Trophoblast cell (in vitro differentiated cells and primary cell): ENCODE data around the gene FRRS1L.

ENCODE experiments used
- DNase-seq, 2 donors: peaks; one replicate each; pipeline ENCODE4 v3.0.0-alpha.2; 2016
- H2AFZ ChIP-seq: 2 replicates; pipeline ENCODE4 v1.6.1; 2013; ENCODE audit warnings: low read length, moderate library complexity, mild to moderate bottlenecking; ENCODE audit not compliant: insufficient read depth, poor library complexity
- H2AK5ac ChIP-seq: 2 replicates; pipeline ENCODE4 v1.6.1; 2013; ENCODE audit warnings: mild to moderate bottlenecking, low read length
- H2BK120ac ChIP-seq: 2 replicates; pipeline ENCODE4 v1.6.1; 2013; ENCODE audit warnings: low read length, mild to moderate bottlenecking, moderate library complexity; ENCODE audit not compliant: insufficient read depth, poor library complexity
- H2BK12ac ChIP-seq: 2 replicates; pipeline ENCODE4 v1.6.1; 2013; ENCODE audit warnings: mild to moderate bottlenecking, low read length, moderate library complexity
- H2BK5ac ChIP-seq: 2 replicates; pipeline ENCODE4 v1.6.1; 2013; ENCODE audit warnings: low read length, low read depth, moderate library complexity, mild to moderate bottlenecking; ENCODE audit not compliant: poor library complexity
- H3K14ac ChIP-seq: 2 replicates; pipeline ENCODE4 v1.6.1; 2013; ENCODE audit warnings: mild to moderate bottlenecking, low read length
- H3K18ac ChIP-seq: 2 replicates; pipeline ENCODE4 v1.6.1; 2013; ENCODE audit warnings: mild to moderate bottlenecking, low read length
- H3K23ac ChIP-seq: 2 replicates; pipeline ENCODE4 v1.6.1; 2013; ENCODE audit warnings: low read length
- H3K27ac ChIP-seq: 2 replicates; pipeline ENCODE4 v1.5.1; 2013; ENCODE audit warnings: low read depth, mild to moderate bottlenecking, inconsistent platforms, low read length, moderate library complexity
- H3K27me3 ChIP-seq: 2 replicates; pipeline ENCODE4 v1.6.1; 2013; ENCODE audit warnings: inconsistent platforms, mild to moderate bottlenecking, low read length, moderate library complexity; ENCODE audit not compliant: insufficient read depth
- H3K36me3 ChIP-seq, 2 experiments: 1 replicate in 1 of 2; 2 replicates in 1 of 2; pipeline ENCODE4 v1.6.1; 2013; ENCODE audit warnings: low read length in 2 of 2, mild to moderate bottlenecking in 2 of 2, moderate library complexity in 1 of 2; ENCODE audit not compliant: insufficient read depth in 2 of 2, control insufficient read depth in 1 of 2
- H3K4ac ChIP-seq: 2 replicates; pipeline ENCODE4 v1.6.1; 2013; ENCODE audit warnings: low read depth, mild to moderate bottlenecking, low read length, moderate library complexity
- H3K4me1 ChIP-seq, 2 experiments: 1 replicate in 1 of 2; 2 replicates in 1 of 2; pipeline ENCODE4 v1.6.1; 2013; ENCODE audit warnings: low read length in 2 of 2, mild to moderate bottlenecking in 2 of 2, moderate library complexity in 1 of 2; ENCODE audit not compliant: insufficient read depth in 2 of 2, control insufficient read depth in 1 of 2
- H3K4me2 ChIP-seq: 2 replicates; pipeline ENCODE4 v1.6.1; 2013; ENCODE audit warnings: inconsistent platforms, mild to moderate bottlenecking, low read length, moderate library complexity
- H3K4me3 ChIP-seq: 2 replicates; pipeline ENCODE4 v1.5.1; 2013; ENCODE audit warnings: mild to moderate bottlenecking, low read depth, low read length, inconsistent platforms
- H3K79me1 ChIP-seq: one replicate; pipeline ENCODE4 v1.6.1; 2013; ENCODE audit warnings: low read length
- H3K79me2 ChIP-seq: 2 replicates; pipeline ENCODE4 v1.6.1; 2013; ENCODE audit warnings: low read length, mild to moderate bottlenecking; ENCODE audit not compliant: control insufficient read depth, insufficient read depth, poor library complexity
- H3K9ac ChIP-seq: 2 replicates; pipeline ENCODE4 v1.6.1; 2013; ENCODE audit warnings: mild to moderate bottlenecking, low read length
- H3K9me3 ChIP-seq: 2 replicates; pipeline ENCODE4 v1.6.1; 2013; ENCODE audit warnings: low read depth, mild to moderate bottlenecking, control low read depth, inconsistent platforms, low read length; ENCODE audit not compliant: insufficient read depth
- H4K12ac ChIP-seq: 2 replicates; pipeline ENCODE4 v1.6.1; 2013; ENCODE audit warnings: low read depth, mild to moderate bottlenecking, low read length, moderate library complexity
- H4K8ac ChIP-seq: 2 replicates; pipeline ENCODE4 v1.6.1; 2013; ENCODE audit warnings: low read depth, mild to moderate bottlenecking, low read length, moderate library complexity
- H4K91ac ChIP-seq: one replicate; pipeline ENCODE4 v1.6.1; 2013; ENCODE audit warnings: low read depth, mild to moderate bottlenecking, low read length, moderate library complexity
- WGBS: extraction: QIAGEN DNeasy Blood & Tissue Kit; methylation state at CpG from one replicate; pipeline ENCODE4 v1.1.7; 2013; ENCODE audit warnings: missing lambda C conversion rate; ENCODE audit not compliant: insufficient read length, insufficient coverage; ENCODE audit errors: extremely low coverage; 5-methylcytosine and 5-hydroxymethylcytosine counted together

Gene FRRS1L

DNA sequence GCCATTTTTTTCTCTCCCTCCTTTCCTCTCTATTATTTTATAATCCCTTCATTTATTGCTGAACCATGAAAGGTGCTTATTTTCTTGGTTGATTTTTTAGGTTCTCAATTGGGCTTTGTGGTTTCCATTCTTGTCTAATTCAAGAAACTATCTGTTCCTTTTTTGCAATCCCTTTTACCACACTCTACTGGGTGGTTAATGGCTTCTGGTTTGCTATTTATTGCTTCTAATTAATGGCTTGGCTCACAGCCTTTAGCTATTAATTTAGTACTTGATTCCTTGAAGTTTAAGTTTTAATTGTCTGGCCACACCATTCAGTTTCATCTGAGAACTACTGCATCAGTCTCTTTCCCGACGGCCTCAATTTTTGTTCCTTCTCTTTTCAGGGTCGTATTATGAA lies 5.6 kb downstream of the FRRS1L start:
- no peak overlapping the region for H2AFZ ChIP-seq
- H2BK120ac ChIP-seq = no peak overlapping the region
- no peak overlapping the region for H3K23ac ChIP-seq
- no peak overlapping the region for H2BK5ac ChIP-seq
- no peak overlapping the region for H4K12ac ChIP-seq
- H3K4me2 ChIP-seq = no peak overlapping the region
- no peaks in the 10 kb centered on the region for H3K36me3 ChIP-seq
- H3K4me1 ChIP-seq = no peaks in the 10 kb centered on the region
- no peak for DNase-seq
- H3K27ac ChIP-seq = no peak overlapping the region
- H3K79me1 ChIP-seq = no peaks in the 10 kb centered on the region
- no peak overlapping the region for H2BK12ac ChIP-seq
- peaks cover 12% of the 10 kb centered on the region for H3K27me3 ChIP-seq
- no peak overlapping the region for H3K4me3 ChIP-seq
- no peak overlapping the region for H3K9ac ChIP-seq
- no peak overlapping the region for H4K8ac ChIP-seq
- WGBS = no CpG with 5 or more reads among the region's 3 CpGs
- no peak overlapping the region for H3K18ac ChIP-seq
- no peak overlapping the region for H2AK5ac ChIP-seq
- H3K9me3 ChIP-seq = no peaks in the 10 kb centered on the region
- no peak overlapping the region for H3K14ac ChIP-seq
- no peak overlapping the region for H4K91ac ChIP-seq
- no peaks in the 10 kb centered on the region for H3K79me2 ChIP-seq
- no peak overlapping the region for H3K4ac ChIP-seq

DNA sequence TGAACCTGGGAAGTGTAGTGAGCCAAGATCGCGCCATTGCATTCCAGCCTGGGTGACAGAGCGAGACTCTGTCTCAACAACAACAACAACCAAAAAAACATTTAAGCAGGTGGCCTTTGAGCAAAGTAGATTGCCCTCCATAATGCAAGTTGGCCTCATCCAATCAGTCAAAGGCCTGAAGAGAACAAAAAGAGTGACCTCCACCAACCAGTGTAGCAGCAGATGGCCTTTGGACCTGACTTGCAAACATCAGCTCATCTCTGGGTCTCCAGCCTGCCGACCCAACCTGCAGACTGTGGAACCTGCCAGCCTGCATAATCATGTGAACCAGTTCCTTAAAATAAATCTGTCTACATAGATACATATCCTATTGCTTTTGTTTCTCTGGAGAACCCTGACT lies 7.5 kb downstream of the FRRS1L start:
- H3K9me3 ChIP-seq = no peaks in the 10 kb centered on the region
- no peak overlapping the region for H3K9ac ChIP-seq
- H4K8ac ChIP-seq = no peak overlapping the region
- H2BK5ac ChIP-seq = no peak overlapping the region
- H3K27ac ChIP-seq = no peak overlapping the region
- H3K79me1 ChIP-seq = no peaks in the 10 kb centered on the region
- no peak overlapping the region for H4K91ac ChIP-seq
- H2AK5ac ChIP-seq = no peak overlapping the region
- no peak overlapping the region for H3K4me2 ChIP-seq
- H3K18ac ChIP-seq = no peak overlapping the region
- peaks cover 4% of the 10 kb centered on the region for H3K27me3 ChIP-seq
- H3K23ac ChIP-seq = no peak overlapping the region
- no peak overlapping the region for H3K4ac ChIP-seq
- H2AFZ ChIP-seq = no peak overlapping the region
- H3K4me3 ChIP-seq = no peak overlapping the region
- no peak overlapping the region for H2BK120ac ChIP-seq
- H3K14ac ChIP-seq = no peak overlapping the region
- WGBS = no CpG with 5 or more reads among the region's 4 CpGs
- H3K4me1 ChIP-seq = no peaks in the 10 kb centered on the region
- no peak for DNase-seq
- H2BK12ac ChIP-seq = no peak overlapping the region
- H3K79me2 ChIP-seq = no peaks in the 10 kb centered on the region
- no peaks in the 10 kb centered on the region for H3K36me3 ChIP-seq
- no peak overlapping the region for H4K12ac ChIP-seq

DNA sequence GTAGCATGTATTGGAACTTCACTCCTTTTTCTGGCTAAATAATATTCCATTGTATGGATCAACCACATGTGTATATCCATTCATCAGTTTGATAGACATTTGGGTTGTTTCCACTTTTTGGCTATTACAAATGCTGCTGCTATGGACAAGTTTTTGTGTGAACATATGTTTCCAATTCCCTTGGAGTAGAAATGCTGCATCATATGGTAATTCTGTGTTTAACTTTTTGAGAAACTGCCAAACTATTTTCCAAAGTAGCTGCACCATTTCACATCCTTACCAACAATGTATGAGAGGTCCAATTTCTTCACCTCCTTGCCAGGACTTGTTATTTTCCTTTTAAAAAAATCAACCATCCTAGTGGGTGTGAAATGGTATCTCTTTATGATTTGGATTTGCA lies 8.4 kb downstream of the FRRS1L start:
- no peak for DNase-seq
- H3K9ac ChIP-seq = no peak overlapping the region
- no peak overlapping the region for H3K4ac ChIP-seq
- H4K12ac ChIP-seq = no peak overlapping the region
- H3K36me3 ChIP-seq = no peaks in the 10 kb centered on the region
- H2BK120ac ChIP-seq = no peak overlapping the region
- no peaks in the 10 kb centered on the region for H3K79me2 ChIP-seq
- no peak overlapping the region for H2AFZ ChIP-seq
- H3K27ac ChIP-seq = no peak overlapping the region
- H3K27me3 ChIP-seq = peaks cover under 1% of the 10 kb centered on the region
- no peak overlapping the region for H2BK5ac ChIP-seq
- H3K18ac ChIP-seq = no peak overlapping the region
- H3K4me3 ChIP-seq = no peak overlapping the region
- H3K9me3 ChIP-seq = peaks cover 3% of the 10 kb centered on the region
- no peak overlapping the region for H4K8ac ChIP-seq
- no peak overlapping the region for H2AK5ac ChIP-seq
- H2BK12ac ChIP-seq = no peak overlapping the region
- H3K4me2 ChIP-seq = no peak overlapping the region
- no peaks in the 10 kb centered on the region for H3K4me1 ChIP-seq
- H3K79me1 ChIP-seq = no peaks in the 10 kb centered on the region
- H4K91ac ChIP-seq = no peak overlapping the region
- H3K23ac ChIP-seq = no peak overlapping the region
- no peak overlapping the region for H3K14ac ChIP-seq

DNA sequence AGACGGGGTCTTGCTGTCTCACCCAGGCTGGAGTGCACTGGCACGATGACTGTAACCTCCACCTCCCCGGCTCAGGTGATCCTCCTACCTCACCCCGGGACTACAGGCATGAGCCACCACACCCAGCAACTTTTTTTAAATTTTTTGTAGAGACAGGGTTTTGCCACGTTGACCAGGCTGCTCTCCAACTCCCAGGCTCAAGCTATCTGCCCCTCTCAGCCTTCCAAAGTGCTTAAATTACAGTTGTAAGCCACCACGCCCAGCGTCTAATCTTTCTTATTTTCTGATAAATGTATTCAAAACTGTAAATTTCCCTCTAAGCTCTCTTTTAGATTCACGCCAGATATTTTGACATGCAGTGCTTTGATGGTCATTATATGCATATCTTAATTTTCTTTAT lies 10.3 kb downstream of the FRRS1L start:
- no CpG with 5 or more reads among the region's 8 CpGs for WGBS

More for the DNA sequence above, 10.3 kb downstream of the FRRS1L start:
- peaks cover 4% of the 10 kb centered on the region for H3K9me3 ChIP-seq
- H3K4me2 ChIP-seq = no peak overlapping the region
- no peak overlapping the region for H4K8ac ChIP-seq
- no peak overlapping the region for H2AFZ ChIP-seq
- no peak overlapping the region for H3K23ac ChIP-seq
- no peaks in the 10 kb centered on the region for H3K36me3 ChIP-seq
- no peak overlapping the region for H3K9ac ChIP-seq
- DNase-seq = no peak
- no peak overlapping the region for H4K91ac ChIP-seq
- H2BK12ac ChIP-seq = no peak overlapping the region
- H3K27me3 ChIP-seq = no peaks in the 10 kb centered on the region
- H3K79me2 ChIP-seq = no peaks in the 10 kb centered on the region
- H2BK120ac ChIP-seq = no peak overlapping the region
- no peak overlapping the region for H3K4me3 ChIP-seq
- H3K4ac ChIP-seq = no peak overlapping the region
- H3K79me1 ChIP-seq = no peaks in the 10 kb centered on the region
- no peak overlapping the region for H2AK5ac ChIP-seq
- no peak overlapping the region for H3K18ac ChIP-seq
- H3K14ac ChIP-seq = no peak overlapping the region
- no peak overlapping the region for H2BK5ac ChIP-seq
- no peak overlapping the region for H4K12ac ChIP-seq
- no peaks in the 10 kb centered on the region for H3K4me1 ChIP-seq
- no peak overlapping the region for H3K27ac ChIP-seq
